ENCODE measurements around the gene CPXM1. TPM values are rescaled to one million over a fixed set of nuclear protein-coding genes. Genes with fewer than 3 reads are reported as not detected.
"Not testable (repeated sequence)": the region's sequence is repeated elsewhere in the genome, so short reads cannot be mapped to it uniquely, and the experiment has no call there.

The CPXM1 gene
- total RNA-seq, 1 donor from 2014 or later, result 19.4 TPM

DNA sequence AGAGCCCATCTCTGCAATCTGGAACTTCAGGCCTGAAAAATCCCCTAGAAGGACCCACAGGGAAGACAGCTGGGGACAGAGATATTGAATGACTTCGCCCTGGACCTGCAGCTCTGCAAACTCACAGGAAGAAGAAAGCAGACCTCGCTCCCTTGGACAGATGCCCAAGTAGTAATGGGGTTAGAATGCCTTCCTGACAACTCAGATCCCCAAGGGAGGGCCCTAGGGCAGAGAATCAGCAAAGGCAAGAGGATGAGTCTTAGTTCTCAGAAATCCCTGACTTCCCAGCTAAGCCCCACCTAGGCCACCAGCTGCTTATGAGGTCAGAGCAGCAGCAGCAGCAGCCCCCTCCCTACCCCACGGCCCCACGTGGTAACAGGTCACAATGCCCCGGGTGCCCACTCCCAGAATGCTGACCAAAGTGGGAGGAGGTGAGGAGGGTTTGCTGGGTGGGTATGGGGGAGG is 14.2 kb upstream of the CPXM1 start, which contains the start of gene C20orf141:
Gene C20orf141 (plus strand): TSS at position 401 of the 465 bp plus-strand sequence. CDS start 198 bp downstream, outside the sequence.
- H3K27ac ChIP-seq, result peak within 1 kb of the TSS; percentile 58

DNA sequence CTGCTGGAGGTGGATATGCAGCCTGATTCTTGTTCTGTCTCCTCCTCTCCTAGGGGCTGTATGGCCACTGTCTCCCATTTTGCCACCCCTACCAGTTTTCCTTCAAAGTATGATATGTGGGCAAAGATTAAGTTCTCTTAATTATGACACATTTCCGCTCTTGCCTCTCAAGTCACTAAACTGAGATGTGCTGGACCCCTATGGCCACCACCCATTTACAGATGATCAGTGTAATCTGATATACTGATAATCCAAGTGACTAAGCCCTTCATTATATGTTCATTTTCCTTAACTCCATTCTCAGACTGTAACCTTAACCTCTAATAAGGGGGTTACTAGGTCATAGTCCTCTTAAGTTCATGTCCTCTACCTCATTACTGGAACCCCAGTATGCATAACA is 13.6 kb upstream of the CPXM1 start:
- Histone ChIP-seq H3K36me3 (no peaks in the 10 kb centered on the region), H3K27me3 (no peaks in the 10 kb centered on the region), H3K4me3 (no peak overlapping the region), H3K9me3 (no peaks in the 10 kb centered on the region), H3K4me1 (peaks cover 31% of the 10 kb centered on the region), H3K27ac (peak overlapping the region; percentile 58)
- DNase-seq (ENCODE audit: extremely low spot score in 2 of 2), result no peak
- no peak for TF ChIP-seq POLR2A (IDR thresholded peaks at IDR 0.05)
- TF ChIP-seq, protein P1, sequence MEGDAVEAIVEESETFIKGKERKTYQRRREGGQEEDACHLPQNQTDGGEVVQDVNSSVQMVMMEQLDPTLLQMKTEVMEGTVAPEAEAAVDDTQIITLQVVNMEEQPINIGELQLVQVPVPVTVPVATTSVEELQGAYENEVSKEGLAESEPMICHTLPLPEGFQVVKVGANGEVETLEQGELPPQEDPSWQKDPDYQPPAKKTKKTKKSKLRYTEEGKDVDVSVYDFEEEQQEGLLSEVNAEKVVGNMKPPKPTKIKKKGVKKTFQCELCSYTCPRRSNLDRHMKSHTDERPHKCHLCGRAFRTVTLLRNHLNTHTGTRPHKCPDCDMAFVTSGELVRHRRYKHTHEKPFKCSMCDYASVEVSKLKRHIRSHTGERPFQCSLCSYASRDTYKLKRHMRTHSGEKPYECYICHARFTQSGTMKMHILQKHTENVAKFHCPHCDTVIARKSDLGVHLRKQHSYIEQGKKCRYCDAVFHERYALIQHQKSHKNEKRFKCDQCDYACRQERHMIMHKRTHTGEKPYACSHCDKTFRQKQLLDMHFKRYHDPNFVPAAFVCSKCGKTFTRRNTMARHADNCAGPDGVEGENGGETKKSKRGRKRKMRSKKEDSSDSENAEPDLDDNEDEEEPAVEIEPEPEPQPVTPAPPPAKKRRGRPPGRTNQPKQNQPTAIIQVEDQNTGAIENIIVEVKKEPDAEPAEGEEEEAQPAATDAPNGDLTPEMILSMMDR (IDR thresholded peaks at IDR 0.05), result no peak
- TF ChIP-seq POLR2AphosphoS5 (IDR thresholded peaks at IDR 0.05; ENCODE audit: insufficient read depth in 1 of 2, low read depth in 1 of 2), result no peak
- intact Hi-C loops (cut with DNase I), result no loop called here

More for the DNA sequence above, 14.2 kb upstream of the CPXM1 start, which contains the start of gene C20orf141:
- intact Hi-C loops (cut with DNase I), result no loop called here
- Histone ChIP-seq H3K36me3 (no peaks in the 10 kb centered on the region), H3K4me3 (no peak within 1 kb of the TSS), H3K4me1 (peaks cover 31% of the 10 kb centered on the region), H3K27me3 (no peaks in the 10 kb centered on the region), H3K9me3 (no peaks in the 10 kb centered on the region)
- TF ChIP-seq POLR2A (IDR thresholded peaks at IDR 0.05), result no peak
- TF ChIP-seq POLR2AphosphoS5 (IDR thresholded peaks at IDR 0.05; ENCODE audit: insufficient read depth in 1 of 2, low read depth in 1 of 2), result peak in 1 of 2 donors; percentile 29
- TF ChIP-seq, protein P1 (IDR thresholded peaks at IDR 0.05), result no peak
- DNase-seq (ENCODE audit: extremely low spot score in 2 of 2), result no peak

DNA sequence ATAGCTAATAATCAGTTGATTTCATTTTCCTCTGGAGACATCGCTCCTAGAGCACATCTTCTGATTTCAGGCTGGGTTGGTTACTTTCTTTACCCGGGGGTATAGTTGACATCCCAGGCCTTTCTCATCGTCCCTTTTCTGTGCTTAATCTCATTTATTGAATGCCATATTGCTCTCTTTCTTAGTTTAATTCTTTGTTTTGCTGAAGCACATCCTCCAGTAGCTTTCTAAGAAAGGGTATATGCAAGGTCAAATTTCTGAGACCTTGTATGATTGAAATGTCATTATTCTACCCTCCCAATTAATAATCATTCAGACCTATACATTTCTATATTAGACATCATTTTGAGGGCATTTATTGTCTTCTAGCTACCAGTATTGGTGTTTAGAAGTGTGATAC is 11.8 kb upstream of the CPXM1 start:
- Histone ChIP-seq H3K27ac (no peak overlapping the region), H3K27me3 (no peaks in the 10 kb centered on the region), H3K36me3 (no peaks in the 10 kb centered on the region), H3K4me3 (no peak overlapping the region), H3K9me3 (no peaks in the 10 kb centered on the region), H3K4me1 (peaks cover 27% of the 10 kb centered on the region)
- TF ChIP-seq, protein P1 (IDR thresholded peaks at IDR 0.05), result no peak
- TF ChIP-seq POLR2A (IDR thresholded peaks at IDR 0.05) (no peak), POLR2AphosphoS5 (IDR thresholded peaks at IDR 0.05; ENCODE audit: insufficient read depth in 1 of 2, low read depth in 1 of 2) (no peak)
- intact Hi-C loops (cut with DNase I), result no loop called here
- DNase-seq (ENCODE audit: extremely low spot score in 2 of 2), result no peak

DNA sequence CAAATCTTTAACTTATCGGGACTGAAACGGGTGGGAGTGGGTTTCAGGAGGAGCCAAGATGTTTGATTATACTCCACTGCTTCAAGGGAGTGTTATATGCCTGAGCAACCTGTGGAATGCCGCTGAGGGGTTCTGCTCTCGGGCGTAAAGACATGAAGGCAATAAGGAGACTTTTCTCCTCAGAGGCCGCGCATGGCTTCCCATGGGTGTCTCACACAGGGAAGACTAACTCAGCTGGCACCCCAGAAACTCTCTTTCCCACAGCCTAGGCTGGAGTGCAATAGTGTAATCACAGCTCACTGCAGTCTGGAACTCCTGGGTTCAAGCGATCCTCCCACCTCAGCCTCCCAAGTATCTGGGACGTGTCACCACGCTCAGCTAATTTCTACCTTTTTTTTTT is 9.3 kb upstream of the CPXM1 start:
- no peaks in the 10 kb centered on the region for H3K27me3 ChIP-seq

DNA sequence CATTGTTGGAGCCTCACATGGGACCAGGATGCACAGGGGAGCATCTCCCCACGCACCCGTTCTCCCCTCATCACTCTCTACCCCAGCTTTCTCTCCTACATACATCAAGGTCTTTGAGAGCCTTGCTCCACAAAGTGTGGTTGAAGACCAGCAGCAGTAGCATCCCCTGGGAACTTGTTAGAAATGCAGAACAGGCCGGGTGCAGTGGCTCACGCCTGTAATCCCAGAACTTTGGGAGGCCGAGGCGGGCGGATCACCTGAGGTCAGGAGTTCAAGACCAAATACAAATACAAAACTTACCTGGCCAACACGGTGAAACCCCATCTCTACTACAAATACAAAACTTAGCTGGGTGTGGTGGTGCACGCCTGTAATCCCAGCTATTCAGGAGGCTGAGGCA is 7.5 kb upstream of the CPXM1 start:
- H3K4me3 ChIP-seq; H3K27me3 ChIP-seq; DNase-seq (ENCODE audit: extremely low spot score in 2 of 2); H3K9me3 ChIP-seq; H3K27ac ChIP-seq; H3K4me1 ChIP-seq; intact Hi-C loops (cut with DNase I); H3K36me3 ChIP-seq: not testable (repeated sequence)

More for the DNA sequence above, 9.3 kb upstream of the CPXM1 start:
- DNase-seq (ENCODE audit: extremely low spot score in 2 of 2), result no peak
- TF ChIP-seq, protein P1 (IDR thresholded peaks at IDR 0.05), result no peak
- TF ChIP-seq POLR2AphosphoS5 (IDR thresholded peaks at IDR 0.05; ENCODE audit: insufficient read depth in 1 of 2, low read depth in 1 of 2) (no peak), POLR2A (IDR thresholded peaks at IDR 0.05) (no peak)
- peaks cover 6% of the 10 kb centered on the region for H3K4me1 ChIP-seq
- no peak overlapping the region for H3K27ac ChIP-seq
- no peaks in the 10 kb centered on the region for H3K9me3 ChIP-seq
- intact Hi-C loops (cut with DNase I), result no loop called here
- H3K4me3 ChIP-seq, result no peak overlapping the region
- no peaks in the 10 kb centered on the region for H3K36me3 ChIP-seq

Data from vagina (tissue), 2 donors.